ENCODE measurements around the gene HTR4.
A peak's percentile ranks its signal among the peaks of the same experiment; 100 is the strongest.
"Not testable (repeated sequence)": the region's sequence is repeated elsewhere in the genome, so short reads cannot be mapped to it uniquely, and the experiment has no call there.

Gene HTR4

GRCh38 chr5:148477429-148477828, 176.9 kb downstream of the HTR4 start:
- no peak for DNase-seq (ENCODE audit: low read depth, low spot score)

- no peak for DNase-seq (ENCODE audit: low read depth, low spot score)
Observed at GRCh38 chr5:148476302-148476701, 178.0 kb downstream of the HTR4 start.

DNA sequence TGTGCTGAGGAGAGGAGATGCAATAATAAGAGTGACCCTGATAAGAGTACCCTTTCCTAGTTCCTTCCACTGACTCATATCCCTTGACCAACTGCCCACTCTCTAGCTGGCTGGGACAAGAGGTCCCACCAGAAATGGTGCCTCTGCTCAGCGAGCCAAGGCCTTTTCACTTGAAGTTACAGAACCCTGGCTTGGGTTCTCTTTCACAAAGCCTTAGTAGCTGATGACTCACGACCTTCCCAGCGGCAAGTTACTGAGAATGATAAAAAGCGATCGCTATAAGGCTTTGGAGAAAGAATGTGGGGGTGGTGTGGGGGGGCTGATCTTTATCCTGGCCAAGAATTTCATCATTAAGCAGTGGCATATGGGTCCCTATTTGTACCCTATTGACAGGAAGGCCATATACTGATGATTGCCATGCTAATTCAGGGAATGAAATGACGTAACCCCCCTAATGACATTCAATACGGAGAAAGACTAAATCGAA, 180.3 kb downstream of the HTR4 start:
- no peak for DNase-seq (ENCODE audit: low read depth, low spot score)

DNA sequence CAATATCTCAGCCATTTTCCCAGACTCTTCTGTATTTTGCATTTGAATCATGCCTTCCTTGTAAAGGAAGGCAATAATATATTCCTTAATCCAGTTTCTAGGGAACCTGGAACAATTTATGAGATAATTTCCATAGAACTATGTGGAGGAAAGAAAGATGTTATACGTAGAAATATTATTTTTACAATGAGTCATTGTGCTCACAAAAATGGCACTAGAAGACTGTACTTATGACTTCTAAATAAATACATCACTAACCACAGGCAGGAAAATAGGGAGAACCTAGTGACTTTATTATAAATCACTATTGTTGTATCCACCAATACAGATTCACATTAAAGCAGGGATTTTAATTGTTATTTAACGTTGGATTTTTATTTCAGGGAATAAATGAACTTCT, 182.9 kb downstream of the HTR4 start:
- DNase-seq (ENCODE audit: low read depth, low spot score): no peak

- DNase-seq (ENCODE audit: low read depth, low spot score): no peak
Observed at GRCh38 chr5:148469501-148469935, 184.8 kb downstream of the HTR4 start.

GRCh38 chr5:148468746-148469145, 185.6 kb downstream of the HTR4 start:
- DNase-seq (ENCODE audit: low read depth, low spot score): not testable (repeated sequence)

- DNase-seq (ENCODE audit: low read depth, low spot score): no peak
Observed at GRCh38 chr5:148467958-148468357, 186.4 kb downstream of the HTR4 start.

DNA sequence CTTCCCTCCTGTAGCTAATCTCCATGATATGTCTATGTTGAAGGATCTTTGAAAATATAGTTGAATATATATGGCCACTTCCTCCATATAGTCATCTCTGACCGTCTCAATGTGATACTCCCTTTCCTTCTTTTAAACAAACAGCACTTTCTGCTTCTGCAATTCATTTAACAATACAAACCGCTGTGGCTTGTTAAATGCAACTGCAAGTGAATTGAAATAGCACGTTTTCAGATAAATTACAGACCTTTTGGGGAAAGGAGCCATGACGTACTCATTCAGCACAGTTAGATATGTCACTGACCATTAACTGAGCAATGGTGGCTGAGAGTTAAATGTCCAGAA, 188.1 kb downstream of the HTR4 start:
- DNase-seq (ENCODE audit: low read depth, low spot score): no peak

DNA sequence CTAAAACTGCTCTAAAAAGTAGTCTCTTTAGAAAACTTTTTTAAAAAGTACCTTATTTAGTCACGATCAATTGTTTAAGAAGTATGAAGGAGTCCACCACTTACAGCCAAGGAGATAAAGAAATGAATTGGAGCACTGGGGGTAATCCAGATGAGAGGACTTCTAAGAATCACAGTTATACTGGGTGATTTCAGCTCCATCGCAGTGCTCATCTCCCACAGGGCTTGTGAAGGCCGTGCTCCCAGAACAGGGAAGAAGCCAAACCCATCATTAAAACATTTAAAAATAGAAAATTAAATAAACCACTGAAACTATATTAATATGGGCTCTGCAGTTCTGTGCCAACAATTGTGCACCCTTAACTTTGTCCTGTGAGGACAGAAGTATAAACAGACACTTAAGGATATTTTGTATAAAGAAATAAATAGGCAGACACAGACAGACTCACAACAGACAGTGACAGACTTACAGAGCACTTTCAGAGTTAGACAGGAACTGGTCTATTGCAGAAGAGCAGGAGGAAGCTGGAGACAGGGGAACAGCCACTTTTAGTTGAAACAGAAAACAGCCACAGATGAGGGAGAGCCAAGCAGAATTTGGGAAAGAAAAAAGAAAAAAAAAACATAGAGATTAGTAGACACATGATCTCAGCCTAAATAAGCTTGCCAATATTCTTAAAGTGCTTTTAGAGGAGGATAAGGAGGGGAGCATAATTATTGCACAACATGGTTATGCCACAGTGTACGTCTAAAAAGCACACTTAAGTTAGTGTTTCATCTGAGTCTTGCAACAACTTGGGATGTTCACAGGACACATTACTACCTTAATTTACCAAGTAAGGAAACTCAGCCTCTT, 188.7 kb downstream of the HTR4 start:
- DNase-seq (ENCODE audit: low read depth, low spot score): no peak

GRCh38 chr5:148459669-148460068, 194.7 kb downstream of the HTR4 start:
- DNase-seq (ENCODE audit: low read depth, low spot score): no peak

DNA sequence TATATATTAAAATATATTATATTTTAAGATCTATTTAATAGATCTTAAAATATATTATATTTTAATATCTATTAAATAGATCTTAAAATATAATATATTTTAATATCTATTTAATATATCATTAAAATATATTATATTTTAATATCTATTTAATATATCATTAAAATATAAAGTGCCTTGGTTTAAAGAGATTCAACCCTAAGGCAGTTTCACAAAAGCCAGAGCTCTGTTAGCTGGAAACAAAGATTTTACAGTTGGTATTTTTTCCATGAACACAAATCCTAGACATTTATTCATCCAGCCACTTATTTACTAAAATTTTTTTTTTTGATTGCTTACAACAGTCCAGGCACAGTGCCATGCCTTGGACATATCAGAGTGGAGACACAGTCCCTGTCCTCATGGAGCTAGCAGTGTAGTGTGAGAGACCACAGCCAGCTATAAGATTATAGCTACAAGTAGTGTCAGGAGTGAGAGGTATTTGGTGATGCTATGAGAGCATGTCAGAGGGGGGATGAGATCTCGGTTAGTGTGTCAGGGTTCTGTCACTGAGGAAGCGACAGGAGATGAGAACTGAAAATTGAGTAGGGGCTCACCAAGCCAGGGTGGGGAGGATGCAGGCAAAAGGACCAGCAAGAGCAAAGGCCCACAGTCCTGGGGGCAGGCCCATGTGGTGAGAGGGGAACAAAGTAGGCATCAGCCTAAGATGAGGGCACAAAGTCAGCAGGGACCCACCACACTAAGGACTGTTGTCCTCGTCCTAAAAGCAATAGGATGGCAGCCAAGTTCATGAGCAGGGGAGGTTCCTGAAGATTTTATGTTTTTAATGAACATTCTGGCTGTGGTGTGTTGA, 196.1 kb downstream of the HTR4 start:
- DNase-seq (ENCODE audit: low read depth, low spot score): no peak

- no peak for DNase-seq (ENCODE audit: low read depth, low spot score)
Observed at GRCh38 chr5:148457183-148457620, 197.1 kb downstream of the HTR4 start.

- no peak for DNase-seq (ENCODE audit: low read depth, low spot score)
Observed at GRCh38 chr5:148455185-148455584, 199.1 kb downstream of the HTR4 start.

DNA sequence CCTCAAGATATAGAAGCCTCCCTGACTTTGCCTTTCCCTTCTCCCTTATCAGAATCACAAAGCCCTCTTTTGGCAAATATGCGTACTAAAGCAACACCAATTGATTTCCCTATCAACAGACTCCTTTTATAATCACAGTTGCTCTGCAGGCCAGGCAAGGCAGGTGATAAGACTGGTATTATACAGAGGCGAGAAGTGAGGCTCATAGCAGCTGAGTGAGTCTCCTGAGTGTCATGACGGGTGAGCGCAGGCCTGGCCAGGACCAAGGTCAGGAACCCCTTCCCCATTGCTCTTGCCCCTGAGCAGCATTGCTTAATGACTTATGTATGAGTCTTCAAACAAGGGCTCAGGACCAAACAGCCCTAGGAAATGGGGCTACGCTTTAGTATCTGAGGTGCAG, 199.8 kb downstream of the HTR4 start:
- no peak for DNase-seq (ENCODE audit: low read depth, low spot score)

DNA sequence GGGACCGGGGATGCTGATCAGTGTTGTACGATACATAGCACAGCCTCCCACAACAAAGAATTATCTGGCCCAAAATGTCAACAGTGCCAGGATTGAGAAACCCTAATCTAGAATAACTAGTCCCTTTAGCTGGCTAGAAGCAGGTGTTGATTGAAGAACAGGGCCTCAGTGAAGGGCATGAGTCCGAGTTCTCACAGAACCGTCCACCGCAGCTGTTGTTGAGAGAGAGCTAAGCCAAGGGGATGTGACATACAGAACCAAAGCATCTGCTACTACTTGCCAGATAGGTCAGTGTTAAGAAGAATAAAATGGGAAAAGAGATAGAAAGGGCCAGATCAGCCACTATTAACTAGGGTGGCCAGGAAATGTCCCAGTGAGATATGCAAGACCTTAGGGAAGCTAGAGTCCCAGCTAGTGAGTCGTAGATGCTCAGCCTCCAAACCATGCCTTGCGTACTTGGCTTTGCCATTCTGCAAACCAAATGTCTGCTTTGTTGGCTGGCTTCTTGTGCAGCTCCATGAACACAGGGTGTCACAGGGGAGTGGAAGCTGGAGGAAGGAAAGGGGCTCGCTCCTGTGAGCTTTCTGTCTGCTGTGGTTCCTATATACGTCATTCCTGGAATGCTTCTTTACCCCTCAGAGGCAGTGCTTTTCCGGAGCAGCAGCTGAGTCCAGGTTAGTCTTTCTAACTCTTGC, 201.7 kb downstream of the HTR4 start:
- DNase-seq (ENCODE audit: low read depth, low spot score): no peak

DNA sequence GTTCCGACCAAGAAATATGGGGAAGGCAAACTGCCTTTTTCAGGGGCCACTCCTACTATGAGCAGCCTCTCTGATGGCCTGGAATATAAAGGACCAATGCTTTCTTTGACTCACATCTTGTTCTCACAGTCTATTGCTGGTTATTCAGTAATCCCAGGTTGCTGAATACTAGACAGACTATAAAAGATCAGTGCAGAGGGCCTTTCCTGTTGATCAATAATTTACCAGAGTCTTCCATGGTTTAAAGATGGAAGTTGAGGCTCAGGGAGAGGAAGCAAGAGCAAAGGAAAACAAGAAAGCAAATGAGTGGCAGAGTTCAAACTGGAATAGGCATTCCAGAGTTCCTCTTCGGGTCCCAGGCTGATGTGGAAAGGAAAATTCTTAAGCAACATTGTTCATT, 207.7 kb downstream of the HTR4 start:
- no peak for DNase-seq (ENCODE audit: low read depth, low spot score)

- no peak for DNase-seq (ENCODE audit: low read depth, low spot score)
Observed at GRCh38 chr5:148445578-148445977, 208.7 kb downstream of the HTR4 start.

DNA sequence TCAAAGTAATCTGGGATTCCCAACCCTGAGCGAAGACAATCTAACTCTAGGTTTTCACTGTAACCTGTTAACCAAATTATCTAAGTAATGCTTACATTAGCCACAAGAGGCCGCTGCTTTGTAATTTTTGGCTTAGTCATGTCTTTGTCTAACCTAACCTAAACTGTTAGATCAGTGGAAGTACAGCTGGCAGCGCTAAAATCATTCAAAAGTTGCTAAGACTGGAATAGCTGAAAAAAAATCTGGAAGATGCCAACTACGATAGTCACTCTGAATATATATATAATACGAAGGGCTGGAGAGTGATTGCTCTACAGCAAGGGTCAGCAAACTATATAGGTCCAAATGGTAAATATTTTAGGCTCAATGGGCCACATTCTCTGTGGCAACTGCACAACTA, 210.3 kb downstream of the HTR4 start:
- peak; percentile 26 for DNase-seq (ENCODE audit: low read depth, low spot score)

- DNase-seq (ENCODE audit: low read depth, low spot score): no peak
Observed at GRCh38 chr5:148443241-148443640, 211.1 kb downstream of the HTR4 start.

DNA sequence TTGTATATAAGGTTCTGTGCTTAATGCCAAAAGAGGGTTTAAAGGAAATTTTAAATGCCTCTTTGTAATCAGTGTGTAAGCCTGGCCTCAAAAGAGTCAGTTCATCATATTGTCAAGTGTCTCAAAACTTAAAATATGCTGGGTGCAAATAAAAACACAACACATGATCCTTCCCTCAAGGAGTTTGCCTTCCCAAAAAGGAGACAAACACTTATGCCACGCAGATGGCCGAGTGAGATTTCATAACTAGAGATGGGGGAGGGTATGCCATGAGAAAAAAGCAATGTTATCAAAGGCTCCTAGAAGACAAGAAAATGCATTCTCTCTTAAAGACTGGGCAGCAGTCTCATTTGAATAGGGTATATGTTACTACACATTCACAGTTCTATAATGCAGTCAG, 215.4 kb downstream of the HTR4 start:
- DNase-seq (ENCODE audit: low read depth, low spot score): no peak

DNA sequence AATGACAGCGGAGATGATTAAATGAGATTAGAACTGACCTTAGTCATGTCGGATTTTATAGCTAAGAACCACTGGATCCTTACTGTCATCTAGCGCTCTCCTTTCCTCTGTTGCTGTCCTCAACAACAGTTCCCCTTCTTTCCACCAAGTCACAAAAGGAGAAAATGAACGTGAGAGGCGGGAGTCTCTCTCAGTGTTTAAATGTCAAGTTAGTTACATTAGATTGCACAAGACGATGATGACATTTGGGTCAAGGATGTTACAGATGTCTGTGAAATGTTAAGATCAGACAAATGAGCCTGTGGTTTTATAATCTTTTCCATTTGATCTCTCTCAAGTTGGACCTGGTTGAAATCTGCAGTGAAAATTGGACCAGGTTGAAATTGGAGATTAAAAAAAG, 217.1 kb downstream of the HTR4 start:
- no peak for DNase-seq (ENCODE audit: low read depth, low spot score)

DNA sequence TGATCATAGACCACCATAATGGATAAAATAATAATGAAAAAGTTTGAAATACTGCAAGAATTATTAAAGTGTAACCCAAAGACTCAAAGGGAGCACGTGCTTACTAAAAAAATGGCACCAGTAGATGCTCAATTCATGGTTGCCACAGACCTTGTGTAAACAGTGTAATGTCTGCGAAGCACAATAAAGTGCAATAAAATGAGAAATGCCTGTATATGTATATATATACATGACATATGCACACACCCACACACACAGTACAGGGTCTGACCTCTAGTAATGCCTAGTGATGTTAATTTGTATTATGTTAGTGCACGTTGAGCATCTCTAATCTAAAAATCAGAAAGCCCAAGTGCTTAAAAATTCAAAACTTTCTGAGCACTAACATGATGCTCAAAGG, 218.3 kb downstream of the HTR4 start:
- no peak for DNase-seq (ENCODE audit: low read depth, low spot score)
